ENCODE measurements around the gene HOXA3.

Gene HOXA3

GRCh38 chr7:27177795-27178320, 25.5 kb upstream of the HOXA3 start:
- DNase-seq, result no peak

GRCh38 chr7:27176962-27177794, 24.8 kb upstream of the HOXA3 start:
- DNase-seq, result no peak

GRCh38 chr7:27176524-27176845, 24.1 kb upstream of the HOXA3 start:
- DNase-seq, result no peak

- no peak for DNase-seq
These were observed 23.5 kb upstream of the HOXA3 start for GRCh38 chr7:27175626-27176523.

- DNase-seq, result no peak
These were observed 22.7 kb upstream of the HOXA3 start for GRCh38 chr7:27174874-27175625.

GRCh38 chr7:27173956-27174873, 21.8 kb upstream of the HOXA3 start, which contains the start of gene HOXA10:
Gene HOXA10 (minus strand): TSS chr7:27174320. CDS start chr7:27174306, 14 bp downstream.
- DNase-seq, result no peak

- peak; percentile 35 for DNase-seq
These were observed 21.1 kb upstream of the HOXA3 start for GRCh38 chr7:27173511-27173955.

- DNase-seq, result no peak
These were observed 20.6 kb upstream of the HOXA3 start for GRCh38 chr7:27172823-27173510.

GRCh38 chr7:27172315-27172774, 20.0 kb upstream of the HOXA3 start:
- DNase-seq, result no peak

GRCh38 chr7:27171637-27172314, 19.4 kb upstream of the HOXA3 start:
- no peak for DNase-seq

GRCh38 chr7:27171325-27171636, 18.9 kb upstream of the HOXA3 start:
- no peak for DNase-seq

GRCh38 chr7:27170426-27171324, 18.3 kb upstream of the HOXA3 start:
- DNase-seq, result no peak

- no peak for DNase-seq
These were observed 17.5 kb upstream of the HOXA3 start for GRCh38 chr7:27169658-27170425.

GRCh38 chr7:27168265-27168947, 16.0 kb upstream of the HOXA3 start:
- DNase-seq, result no peak

- DNase-seq, result no peak
These were observed 15.5 kb upstream of the HOXA3 start for GRCh38 chr7:27167916-27168264.

- DNase-seq, result no peak
These were observed 14.4 kb upstream of the HOXA3 start for GRCh38 chr7:27166531-27167505.

- no peak for DNase-seq
These were observed 13.7 kb upstream of the HOXA3 start for GRCh38 chr7:27165996-27166530.

Data from CD4-positive, alpha-beta T cell treated with Interleukin-10 for 1 hour (primary cell).